K562 (cell line): ENCODE data around the gene CA7.

Experiments used
- ARNT ChIP-seq, 2 experiments: fragments of 450-650 bp; IDR thresholded peaks; 2 replicates each; pipeline ENCODE4 v1.6.1; 2016; ENCODE audit warnings: mild to moderate bottlenecking in 1 of 2
- BHLHE40 ChIP-seq: IDR thresholded peaks from 2 replicates; pipeline ENCODE4 v1.6.1; 2011; ENCODE audit warnings: low read length, improper control_type of control experiment
- ELF2 ChIP-seq: fragments of 250-450 bp; sonication (Bioruptor Pico); IDR thresholded peaks from 2 replicates; pipeline ENCODE4 v1.5.0; 2021; ENCODE audit warnings: mild to moderate bottlenecking
- EP300 ChIP-seq: IDR thresholded peaks from 2 replicates; pipeline ENCODE4 v1.6.1; 2012; ENCODE audit warnings: low read length, improper control_type of control experiment
- HNRNPH1 ChIP-seq: fragments of 200-400 bp; formaldehyde crosslinking; optimal IDR thresholded peaks from 2 replicates; pipeline ENCODE3; 2017; ENCODE audit warnings: low read depth, mild to moderate bottlenecking, low read length, moderate library complexity
- NCOA6 ChIP-seq: fragments of 450-650 bp; IDR thresholded peaks from 2 replicates; pipeline ENCODE4 v1.6.1; 2017; ENCODE audit warnings: mild to moderate bottlenecking
- POLR2A ChIP-seq: fragments of 450-650 bp; conservative IDR thresholded peaks from 2 replicates; pipeline ENCODE4 v1.6.1; 2016
- RFX1 ChIP-seq: fragments of 450-650 bp; IDR thresholded peaks from 2 replicates; pipeline ENCODE4 v1.6.1; 2016; ENCODE audit warnings: mild to moderate bottlenecking, moderate library complexity
- ZNF354B ChIP-seq: fragments of 250-450 bp; sonication (Bioruptor Pico); IDR thresholded peaks from 2 replicates; pipeline ENCODE4 v1.4.0; 2020
- TF ChIP-seq, protein P1 (sequence below), 3 experiments: IDR thresholded peaks in 2 of 3; conservative IDR thresholded peaks in 1 of 3; 2 replicates each; pipeline ENCODE4 v1.5.1; 2011 to 2012; ENCODE audit warnings: low read length in 3 of 3, mild to moderate bottlenecking in 3 of 3, control low read depth in 2 of 3, improper control_type of control experiment in 1 of 3, inconsistent platforms in 1 of 3, low read depth in 1 of 3, mixed read lengths in 1 of 3, moderate library complexity in 1 of 3; ENCODE audit not compliant: insufficient read depth in 2 of 3
- TF ChIP-seq, protein P2 (sequence below): fragments of 250-450 bp; sonication (Bioruptor Pico); IDR thresholded peaks from 2 replicates; pipeline ENCODE4 v1.4.0; 2020; ENCODE audit warnings: mild to moderate bottlenecking

DNA sequence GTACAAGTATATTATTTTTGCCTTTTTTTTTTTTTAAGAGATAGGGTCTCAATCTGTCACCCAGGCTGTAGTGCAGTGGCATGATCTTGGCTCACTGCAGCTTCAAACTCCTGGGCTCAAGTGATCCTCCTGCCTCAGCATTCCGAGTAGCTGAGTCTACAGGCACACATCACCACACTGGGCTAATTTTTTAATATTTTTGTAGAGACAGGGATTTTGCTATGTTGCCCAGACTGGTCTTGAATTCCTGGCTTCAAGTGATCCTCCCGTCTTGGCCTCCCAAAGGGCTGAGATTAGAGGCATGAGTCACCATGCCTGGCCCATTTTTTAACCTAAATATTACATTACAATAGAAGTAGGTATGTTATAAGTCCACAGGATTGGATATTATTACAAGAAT lies 46.1 kb upstream of the CA7 start:
- TF ChIP-seq POLR2A (no peak), RFX1 (no peak), HNRNPH1 (no peak), ARNT (IDR thresholded peaks at IDR 0.05) (no peak), ELF2 (CRISPR knock-in tag) (no peak), ZNF354B (CRISPR knock-in tag) (no peak), EP300 (no peak), NCOA6 (no peak), BHLHE40 (no peak)
- TF ChIP-seq, protein P1, sequence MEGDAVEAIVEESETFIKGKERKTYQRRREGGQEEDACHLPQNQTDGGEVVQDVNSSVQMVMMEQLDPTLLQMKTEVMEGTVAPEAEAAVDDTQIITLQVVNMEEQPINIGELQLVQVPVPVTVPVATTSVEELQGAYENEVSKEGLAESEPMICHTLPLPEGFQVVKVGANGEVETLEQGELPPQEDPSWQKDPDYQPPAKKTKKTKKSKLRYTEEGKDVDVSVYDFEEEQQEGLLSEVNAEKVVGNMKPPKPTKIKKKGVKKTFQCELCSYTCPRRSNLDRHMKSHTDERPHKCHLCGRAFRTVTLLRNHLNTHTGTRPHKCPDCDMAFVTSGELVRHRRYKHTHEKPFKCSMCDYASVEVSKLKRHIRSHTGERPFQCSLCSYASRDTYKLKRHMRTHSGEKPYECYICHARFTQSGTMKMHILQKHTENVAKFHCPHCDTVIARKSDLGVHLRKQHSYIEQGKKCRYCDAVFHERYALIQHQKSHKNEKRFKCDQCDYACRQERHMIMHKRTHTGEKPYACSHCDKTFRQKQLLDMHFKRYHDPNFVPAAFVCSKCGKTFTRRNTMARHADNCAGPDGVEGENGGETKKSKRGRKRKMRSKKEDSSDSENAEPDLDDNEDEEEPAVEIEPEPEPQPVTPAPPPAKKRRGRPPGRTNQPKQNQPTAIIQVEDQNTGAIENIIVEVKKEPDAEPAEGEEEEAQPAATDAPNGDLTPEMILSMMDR (IDR thresholded peaks at IDR 0.05 in 2 of 3, conservative IDR thresholded peaks at IDR 0.05 in 1 of 3; ENCODE audit: insufficient read depth in 2 of 3, low read depth in 1 of 3, low read length in 3 of 3): no peak
- TF ChIP-seq, protein P2, sequence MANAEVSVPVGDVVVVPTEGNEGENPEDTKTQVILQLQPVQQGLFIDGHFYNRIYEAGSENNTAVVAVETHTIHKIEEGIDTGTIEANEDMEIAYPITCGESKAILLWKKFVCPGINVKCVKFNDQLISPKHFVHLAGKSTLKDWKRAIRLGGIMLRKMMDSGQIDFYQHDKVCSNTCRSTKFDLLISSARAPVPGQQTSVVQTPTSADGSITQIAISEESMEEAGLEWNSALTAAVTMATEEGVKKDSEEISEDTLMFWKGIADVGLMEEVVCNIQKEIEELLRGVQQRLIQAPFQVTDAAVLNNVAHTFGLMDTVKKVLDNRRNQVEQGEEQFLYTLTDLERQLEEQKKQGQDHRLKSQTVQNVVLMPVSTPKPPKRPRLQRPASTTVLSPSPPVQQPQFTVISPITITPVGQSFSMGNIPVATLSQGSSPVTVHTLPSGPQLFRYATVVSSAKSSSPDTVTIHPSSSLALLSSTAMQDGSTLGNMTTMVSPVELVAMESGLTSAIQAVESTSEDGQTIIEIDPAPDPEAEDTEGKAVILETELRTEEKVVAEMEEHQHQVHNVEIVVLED: no peak
